HG03066 (cell line): Measurements from ENCODE around the gene ZNF618.

ENCODE experiments used
- ATAC-seq: cut with Tn5 transposase; IDR thresholded peaks from one replicate; pipeline ENCODE4 v1.9.1; 2021; ENCODE audit warnings: low read depth; ENCODE audit not compliant: unreplicated experiment

The ZNF618 gene

DNA sequence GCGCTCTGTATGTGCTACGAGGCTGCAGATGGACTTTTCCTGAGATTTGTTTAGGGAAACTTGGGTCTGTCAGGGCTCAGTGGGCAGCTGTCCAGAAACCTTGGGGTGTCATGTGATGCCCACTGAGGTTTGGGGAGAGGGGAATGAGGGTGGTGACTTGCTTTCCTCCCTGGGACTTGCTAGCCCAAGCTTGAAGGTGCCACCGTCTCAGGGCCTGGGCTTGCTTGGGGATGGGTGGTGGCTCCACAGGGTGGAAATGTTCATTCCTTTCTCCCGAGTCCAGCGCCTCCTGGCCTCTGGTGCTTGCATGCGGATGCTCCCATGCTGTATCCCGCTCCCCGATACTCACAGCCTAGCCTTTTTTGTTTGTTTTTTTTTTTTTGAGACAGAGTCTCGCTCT lies 33.3 kb downstream of the ZNF618 start:
- ATAC-seq = no peak

DNA sequence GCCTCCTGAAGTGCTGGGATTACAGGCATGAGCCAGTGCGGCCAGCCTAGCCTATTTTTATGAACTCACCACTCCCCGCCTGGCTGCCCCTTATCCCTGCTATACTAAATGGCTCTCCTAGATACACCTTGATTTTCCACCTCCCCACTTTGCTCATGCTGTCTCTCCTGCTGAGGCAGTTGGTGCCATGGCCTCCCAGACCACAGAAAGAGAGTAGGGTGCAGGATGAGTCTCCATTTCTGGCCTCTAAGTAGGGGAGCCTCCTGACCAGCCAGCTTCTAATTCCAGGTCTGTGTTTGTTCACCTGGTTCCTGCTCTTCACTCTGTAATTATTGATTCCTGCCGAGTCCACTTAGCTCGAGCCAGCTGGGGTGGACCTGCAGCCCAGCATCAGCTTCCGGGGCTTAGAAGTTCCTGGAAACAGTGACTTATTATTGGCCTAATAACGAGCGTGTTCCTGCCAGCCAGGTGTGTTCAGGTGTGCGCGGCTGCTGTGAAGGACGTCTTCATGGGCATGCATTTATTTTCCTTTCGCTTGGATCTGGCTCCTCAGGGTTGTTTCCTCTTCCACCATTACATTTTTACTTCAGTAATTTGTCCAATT lies 34.0 kb downstream of the ZNF618 start:
- no peak for ATAC-seq

DNA sequence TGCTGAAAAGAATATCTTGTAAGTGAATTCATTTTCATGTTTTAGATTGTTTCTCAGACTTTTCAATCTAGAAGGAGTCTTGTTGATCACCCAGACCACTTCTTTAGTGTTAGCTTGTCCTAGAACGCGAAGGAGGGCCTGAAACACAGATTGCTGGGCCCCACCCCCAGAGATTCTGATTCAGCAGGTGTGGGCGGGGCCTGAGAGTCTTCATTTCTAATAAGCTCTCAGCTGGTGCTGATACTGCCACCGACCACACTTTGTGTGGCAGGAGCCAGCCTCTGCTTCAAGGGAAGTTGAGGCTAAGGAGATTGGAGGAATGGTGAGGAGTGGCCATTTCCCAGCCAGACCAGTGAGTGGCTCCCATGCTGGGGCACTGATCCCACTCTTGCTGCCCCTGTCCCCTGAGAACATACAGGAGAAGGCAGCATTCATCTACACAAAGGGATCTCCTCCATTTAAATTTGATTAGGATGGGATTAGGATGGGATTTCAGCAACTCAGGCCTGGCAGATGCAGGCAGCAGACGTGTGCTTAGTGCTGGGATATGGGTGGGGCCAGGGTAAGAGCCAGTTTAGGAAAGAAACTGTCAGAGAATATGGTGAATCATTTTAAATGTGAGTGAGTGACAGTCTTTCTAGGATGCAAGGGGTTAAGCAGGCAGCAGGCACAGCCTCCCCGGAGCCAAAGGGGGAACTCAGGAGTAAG lies 35.9 kb downstream of the ZNF618 start:
- ATAC-seq = no peak

DNA sequence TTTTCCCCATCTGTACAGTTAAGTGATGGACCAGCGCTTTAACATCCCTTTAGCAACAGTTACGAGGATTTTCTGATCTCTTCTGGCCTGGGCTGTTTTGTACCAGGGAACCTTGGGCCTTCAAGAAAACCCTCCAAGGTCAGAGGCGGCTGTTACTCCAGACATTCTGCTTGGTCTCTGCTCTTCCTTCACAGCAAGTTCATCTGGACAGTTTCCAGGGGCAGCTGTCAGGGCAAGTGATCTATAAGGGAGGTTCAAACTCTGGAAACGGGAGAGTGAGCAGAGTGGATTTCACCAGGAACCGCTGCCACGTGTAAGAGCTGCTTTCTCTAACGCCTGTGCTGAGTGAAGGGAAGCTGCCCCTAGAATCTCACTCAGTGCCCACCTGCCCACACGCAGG lies 36.7 kb downstream of the ZNF618 start:
- ATAC-seq = no peak

DNA sequence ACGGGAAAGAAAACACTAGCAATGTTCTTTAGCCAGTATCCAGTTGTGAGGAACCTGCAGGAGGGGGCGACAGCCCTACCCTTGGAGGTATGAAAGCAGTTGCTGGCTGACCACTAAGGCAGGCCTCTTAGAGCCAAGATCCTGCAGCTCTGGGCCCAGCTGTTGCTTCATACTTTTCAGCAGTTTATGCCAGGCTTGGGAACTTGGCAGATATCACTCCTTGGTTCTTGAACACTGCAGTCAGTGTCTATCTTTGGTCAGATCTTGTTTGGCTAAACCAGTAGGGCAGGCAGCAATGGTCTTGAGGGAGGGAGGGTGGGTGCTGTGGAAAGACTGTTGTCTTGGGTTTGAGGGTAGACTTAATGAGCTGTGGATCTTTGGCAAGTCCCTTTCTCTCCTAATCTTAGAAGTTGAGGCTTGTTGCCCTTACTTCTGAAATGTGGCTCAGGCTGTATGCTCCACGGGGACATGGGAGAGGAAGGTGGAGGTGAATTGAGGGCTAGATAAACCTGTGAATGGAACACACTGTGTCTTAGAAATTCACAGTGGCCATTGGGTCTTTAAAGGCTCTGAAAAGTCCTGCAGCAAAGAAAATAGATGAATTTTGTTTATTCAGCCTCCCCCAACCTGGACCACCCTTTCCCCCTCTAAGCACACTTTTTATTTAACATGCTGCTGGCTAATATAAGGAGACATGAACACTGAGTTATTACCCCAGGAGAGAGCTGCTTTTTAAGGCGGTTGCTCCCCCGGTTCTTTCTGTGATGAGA lies 37.5 kb downstream of the ZNF618 start:
- no peak for ATAC-seq

DNA sequence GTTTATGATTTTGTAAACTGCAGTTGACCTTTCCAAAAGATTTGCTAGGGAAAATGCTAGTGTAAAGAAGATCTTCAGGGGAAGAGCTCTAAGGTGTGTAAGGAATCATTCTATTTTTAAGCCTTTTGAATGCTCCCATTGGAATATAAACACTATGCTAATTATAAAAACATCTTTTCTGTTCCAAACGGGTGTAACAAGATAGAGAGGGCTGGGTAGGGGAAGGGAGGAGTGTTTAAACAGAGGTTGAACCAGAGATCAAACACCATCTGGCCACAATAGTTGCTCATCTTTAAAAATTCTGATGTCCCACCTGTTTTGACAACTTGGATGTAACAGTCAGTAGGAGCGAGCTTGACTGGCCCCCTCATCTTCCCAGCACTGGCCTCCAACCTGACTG lies 38.4 kb downstream of the ZNF618 start:
- no peak for ATAC-seq

DNA sequence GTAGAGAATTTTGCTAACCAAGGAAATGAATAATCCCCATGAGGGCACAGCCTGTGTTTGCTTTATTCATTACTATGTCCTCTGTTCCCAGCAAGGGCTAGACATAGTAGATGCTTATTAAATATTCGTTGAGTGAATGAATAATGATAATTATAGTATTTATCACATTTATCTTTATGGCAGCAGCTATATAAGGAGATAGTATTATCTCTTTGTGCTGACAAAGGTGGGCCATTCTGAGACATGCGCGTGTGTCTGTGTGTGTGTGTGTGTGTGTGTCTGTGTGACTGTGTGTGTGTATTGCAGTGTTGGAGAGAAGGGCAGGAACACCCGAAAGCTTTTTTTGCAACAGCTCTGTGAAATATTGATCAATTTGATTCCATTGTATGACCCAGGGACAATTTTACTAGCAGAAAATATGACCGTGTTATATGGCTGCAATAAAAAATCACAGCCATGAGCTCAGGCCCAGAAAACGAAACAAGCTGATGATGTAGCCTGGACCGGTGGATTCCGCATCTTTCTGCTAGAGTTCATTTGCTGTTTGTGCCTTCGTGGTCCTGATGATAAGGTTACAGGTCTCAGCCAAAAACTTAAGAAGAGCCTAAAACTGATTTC lies 39.8 kb downstream of the ZNF618 start:
- ATAC-seq = no peak

DNA sequence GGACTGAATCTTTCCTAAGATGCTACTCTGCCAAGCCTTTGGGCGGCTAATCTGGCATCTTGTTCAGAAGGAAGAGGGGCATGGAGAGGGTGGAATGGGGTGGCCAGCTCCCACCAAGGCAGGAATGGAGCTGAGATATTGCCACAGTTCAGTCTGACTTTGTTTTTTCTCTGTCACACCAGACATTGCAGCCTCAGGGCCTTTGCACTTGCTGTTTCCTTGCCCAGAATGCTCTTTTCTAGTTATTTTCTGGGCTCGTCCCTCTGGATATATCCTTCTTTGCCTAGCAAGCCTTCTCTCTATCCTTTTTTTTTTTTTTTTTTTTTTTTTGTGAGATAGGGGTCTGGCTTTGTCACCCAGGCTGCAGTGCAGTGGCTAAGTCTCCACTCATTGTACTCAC lies 40.8 kb downstream of the ZNF618 start:
- ATAC-seq = no peak

DNA sequence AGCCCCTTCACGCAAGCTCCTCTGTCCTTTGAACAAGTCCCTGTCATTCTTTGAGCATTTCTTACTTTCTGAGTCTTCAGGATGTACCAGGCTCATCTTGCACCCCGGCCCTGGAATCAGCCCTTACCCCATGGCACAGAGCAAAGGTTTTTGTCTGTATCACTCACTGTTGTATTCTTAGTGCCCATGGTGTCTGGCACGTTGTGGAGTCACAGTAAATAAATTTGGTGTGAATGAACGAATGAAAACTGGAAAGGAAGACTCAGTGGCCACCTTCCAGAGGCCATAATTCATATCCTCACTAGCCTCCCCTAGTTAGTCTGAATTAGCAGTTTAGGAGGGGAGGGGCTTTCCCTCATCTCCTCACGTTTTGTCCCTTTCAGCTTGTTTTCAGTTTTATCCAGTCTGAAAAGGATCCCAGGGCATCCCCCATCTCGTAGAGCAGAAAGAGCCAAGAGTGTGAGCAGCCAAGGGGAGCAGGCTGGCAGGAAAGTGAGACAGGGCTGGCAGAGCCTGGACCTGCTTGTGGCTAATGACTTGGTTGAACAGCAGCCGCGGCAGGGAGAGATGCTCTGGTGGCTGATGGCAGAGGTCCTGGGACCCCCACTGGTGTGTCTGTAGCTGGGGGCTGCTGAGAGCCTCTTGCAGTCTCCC lies 42.7 kb downstream of the ZNF618 start:
- no peak for ATAC-seq

DNA sequence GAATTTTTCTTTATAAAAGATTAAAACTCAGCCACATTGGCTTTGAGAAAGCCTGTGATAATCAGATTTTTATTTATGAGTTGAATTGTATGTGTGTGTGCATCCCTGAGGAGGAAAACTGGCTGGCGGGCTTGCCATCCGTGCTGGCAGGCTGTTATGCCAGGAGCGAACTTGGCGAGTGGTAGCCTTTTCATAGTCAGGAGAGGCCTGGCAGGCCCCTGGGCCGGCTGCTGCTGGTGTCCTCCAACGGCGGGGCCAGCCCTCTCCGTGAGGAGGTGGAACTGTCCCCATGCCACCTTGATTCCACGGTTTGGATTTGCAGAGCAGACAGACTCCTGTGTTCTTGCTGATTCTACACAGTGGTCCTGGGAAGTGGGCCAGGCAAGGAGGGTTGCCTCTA lies 43.3 kb downstream of the ZNF618 start:
- ATAC-seq = no peak

DNA sequence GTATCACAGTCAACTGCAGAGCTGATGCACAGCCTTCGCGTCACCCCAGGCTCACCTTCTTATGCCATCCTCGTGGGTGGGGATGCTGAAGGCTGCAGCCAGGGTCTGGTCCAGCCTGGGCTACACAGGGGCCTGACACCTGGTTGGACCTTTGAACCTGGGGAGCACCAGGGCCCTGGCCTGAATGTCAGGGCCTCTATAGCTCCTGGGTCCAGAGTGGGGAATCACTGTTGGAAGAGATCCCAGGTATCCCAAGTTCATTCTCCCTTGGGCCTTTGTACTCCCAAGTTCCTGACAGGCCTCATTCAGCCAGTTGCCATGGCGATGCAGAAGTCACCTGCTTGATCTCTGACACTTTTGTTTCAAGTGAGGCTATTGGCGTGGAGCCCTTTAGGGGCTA lies 43.8 kb downstream of the ZNF618 start:
- ATAC-seq = no peak

DNA sequence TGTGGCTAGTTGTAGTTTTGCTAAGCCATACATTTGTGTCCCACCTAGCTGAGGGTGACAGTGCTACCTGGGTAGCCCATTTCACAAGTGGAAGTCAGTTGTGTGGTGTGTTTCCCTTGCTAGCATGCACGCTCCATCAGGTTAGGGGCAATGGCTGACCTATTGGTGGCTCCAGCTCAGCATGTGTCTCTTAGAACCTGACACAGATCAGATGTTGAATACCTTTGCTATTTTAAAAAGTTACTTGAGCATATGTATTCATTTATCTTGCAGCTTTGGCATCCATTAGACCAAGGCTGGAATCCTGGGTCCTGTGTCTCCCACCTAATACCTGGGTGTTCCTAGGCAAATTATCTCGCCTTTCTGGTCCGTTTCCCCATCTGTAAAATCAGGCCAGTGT lies 44.8 kb downstream of the ZNF618 start:
- ATAC-seq = no peak

DNA sequence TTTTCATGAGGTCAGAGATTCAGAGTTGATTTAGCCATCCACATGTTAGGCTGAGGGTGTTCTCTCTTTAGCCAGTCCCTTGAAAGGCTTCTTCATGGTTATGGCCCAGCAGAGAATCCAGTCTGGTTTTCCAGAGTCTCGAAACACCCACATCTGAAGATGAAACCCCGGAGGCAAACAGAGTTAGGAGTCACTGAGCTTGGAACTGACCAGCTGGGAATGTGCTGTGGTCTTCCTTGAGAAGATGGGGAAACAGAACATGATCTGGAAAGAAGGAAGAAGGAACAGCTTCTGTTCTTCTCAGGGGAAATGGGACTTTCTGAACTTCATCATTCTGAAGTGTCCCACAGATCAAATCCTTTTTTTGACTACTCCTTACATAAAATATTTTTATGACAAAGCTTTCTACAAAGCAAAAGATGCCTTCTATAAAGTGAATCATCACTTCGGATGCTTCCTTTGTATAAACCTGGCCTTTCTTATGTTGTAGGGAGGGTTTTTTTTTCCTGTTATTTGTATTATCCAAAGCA lies 45.4 kb downstream of the ZNF618 start:
- no peak for ATAC-seq

DNA sequence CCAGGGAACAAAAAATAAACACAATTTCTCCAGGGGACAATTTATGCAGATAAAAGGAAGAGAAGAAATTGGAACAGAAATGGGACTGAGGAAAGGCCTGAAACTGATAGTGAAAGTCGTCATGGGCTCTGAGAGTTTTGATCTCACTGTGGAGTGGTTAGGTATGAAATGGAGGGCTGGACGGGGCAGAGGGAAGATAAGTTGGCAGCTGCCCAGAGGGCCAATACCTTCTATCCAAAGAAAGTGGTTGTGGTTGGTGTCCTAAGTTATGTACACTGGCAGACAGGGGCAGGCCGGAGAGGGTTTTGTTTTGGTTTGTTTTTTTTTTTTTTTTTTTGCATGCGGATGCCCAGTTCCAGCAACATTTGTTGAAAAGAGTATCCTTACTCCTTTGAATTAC lies 46.1 kb downstream of the ZNF618 start:
- no peak for ATAC-seq

DNA sequence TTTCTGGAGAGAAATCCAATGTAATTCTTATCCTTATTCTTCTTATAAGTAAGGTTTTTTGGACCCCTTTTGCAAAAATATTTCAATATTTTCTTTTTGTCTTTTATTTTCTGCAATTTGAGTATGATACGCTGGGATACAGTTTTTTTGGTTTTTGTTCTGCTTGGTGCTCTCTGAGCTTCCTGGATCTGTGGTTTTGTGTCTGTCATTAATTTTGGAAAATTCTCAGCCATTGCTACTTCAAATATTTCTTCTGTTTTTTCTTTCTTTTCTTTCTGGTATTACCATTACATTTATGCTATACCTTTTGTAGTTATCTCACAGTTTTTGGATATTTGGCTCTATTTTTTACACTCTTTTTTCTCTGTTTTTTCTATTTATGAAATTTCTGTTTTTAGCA lies 50.1 kb downstream of the ZNF618 start:
- no peak for ATAC-seq

DNA sequence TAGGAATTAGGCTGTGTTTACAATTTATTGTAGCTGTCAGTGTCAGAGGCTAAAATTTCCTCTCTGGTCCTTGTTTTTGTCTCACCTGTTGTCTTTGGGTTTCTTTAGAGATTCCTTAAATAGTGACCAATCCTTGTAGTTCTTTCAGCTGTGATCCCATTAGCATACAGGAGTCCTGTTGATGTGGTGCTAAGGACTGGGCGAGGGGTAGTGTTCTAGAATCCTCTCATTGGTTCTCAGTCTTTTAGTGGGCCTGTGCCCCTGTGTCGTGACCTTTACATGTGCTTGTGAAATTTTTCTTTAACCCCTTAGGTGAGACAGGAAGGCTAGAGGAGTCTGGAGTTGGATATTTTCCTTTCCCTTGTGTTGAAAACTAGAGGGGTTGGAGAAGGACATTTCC lies 51.2 kb downstream of the ZNF618 start:
- ATAC-seq = no peak

DNA sequence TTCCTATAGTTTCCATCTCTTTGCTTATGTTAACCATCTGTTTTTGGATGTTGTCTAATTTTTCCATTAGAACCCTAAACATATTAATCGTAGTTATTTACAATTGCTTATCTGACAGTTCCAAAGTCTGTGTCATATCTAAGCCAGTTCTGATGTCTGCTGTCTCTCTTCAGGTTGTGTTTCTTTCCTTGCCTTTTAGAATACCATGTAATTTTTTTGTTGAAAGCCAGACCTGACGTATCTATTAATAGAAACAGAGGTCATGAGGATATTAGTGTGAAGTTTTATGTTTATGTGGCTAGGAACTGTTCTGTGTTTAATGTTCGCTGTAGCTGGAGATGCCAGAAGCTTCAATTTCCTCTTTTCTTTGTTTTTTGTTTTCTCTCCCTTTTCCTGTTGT lies 52.2 kb downstream of the ZNF618 start:
- no peak for ATAC-seq

DNA sequence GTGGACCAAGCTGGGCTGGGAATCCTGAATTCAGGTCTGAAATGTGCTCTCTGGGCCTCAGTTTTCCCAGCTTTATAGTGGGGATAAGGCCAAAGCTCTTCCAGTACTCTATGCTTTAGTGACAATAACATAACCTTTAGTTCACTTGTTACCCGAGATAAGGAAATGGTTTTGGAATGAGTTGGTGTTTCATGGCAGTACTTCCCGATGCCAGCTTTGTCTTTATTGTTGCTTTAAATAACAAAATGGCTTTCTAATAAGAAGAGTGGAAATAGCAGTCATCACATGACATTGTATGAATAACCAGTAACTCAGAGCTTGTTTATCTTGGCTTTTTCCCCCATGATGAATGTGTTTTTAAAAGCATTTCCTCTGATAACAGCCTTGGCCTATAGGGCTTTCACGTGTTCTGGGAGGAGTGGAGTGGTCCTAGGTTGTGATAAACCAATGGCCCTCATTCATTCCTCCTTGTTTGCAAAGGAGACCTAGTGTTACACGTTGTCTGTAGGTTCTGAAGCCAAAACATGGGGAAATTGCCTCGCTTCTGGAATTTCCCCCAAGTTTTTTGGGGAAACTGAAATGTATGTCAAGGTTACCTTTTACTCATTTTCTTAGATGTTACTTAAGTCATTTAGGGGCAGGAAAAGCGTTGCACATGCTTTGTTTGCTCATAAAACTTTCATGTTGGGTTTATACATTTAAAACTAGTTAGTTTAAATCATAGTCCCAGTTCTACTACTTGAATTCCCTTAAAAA lies 53.7 kb downstream of the ZNF618 start:
- ATAC-seq = no peak

DNA sequence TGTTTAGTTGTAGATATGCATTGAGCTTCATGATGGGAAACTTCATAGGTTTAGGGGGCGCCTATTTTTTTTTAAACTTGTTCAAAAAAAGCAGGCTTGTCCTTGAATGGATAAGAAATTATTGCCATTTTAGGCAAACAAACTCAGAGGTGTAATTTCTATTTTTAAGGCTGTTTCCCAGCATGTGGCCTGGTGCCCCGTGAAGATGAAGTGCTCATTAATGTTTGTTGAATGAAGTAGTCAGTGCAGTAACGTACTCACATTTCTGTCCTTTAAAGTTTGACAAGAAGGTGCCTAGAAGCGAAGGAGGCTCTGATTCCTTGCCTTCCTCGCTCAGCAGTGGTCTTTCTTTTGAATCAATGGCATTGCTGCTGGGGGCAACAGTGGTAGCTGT lies 54.3 kb downstream of the ZNF618 start:
- ATAC-seq = no peak

DNA sequence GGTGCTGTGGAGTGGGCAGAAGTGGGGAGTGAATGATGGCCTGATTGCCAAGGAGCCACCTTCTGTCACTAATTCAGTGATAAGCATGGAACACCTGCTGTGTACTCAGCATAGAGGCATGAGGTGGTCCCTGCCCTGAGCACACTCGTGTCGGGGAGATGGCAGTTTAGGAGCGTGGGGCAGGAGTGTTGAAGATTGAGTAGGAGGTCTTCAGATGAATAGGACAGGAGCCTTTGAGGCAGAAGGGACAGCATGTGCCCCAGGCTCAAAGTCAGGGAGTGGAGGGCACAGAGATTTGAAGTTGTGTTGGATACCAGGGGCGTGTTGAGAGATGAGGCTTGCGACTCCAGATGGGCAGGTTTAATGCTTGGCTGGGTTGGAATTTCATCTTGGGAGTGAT lies 55.0 kb downstream of the ZNF618 start:
- no peak for ATAC-seq
